NCI-H345 treated with DMSO at 0.1 percent for 48 hours (cell line): Measurements from ENCODE around the gene PRR29.

Source experiments
- DNase-seq: peaks from one replicate; lab custom pipeline; 2025; ENCODE audit not compliant: unreplicated experiment; lab: John Stamatoyannopoulos, UW

PRR29 gene

GRCh38 chr17:63998050-63998720 is at the start of gene PRR29:
PRR29 (plus strand) TSS chr17:63998351; CDS start chr17:63998365, 14 bp downstream.
- peak; percentile 76 for DNase-seq

GRCh38 chr17:63948521-63948920 is 49.6 kb upstream of the PRR29 start:
- DNase-seq: no peak

- no peak for DNase-seq
These were observed 48.4 kb upstream of the PRR29 start for GRCh38 chr17:63949576-63950250.

- DNase-seq: no peak
These were observed 46.9 kb upstream of the PRR29 start for GRCh38 chr17:63950940-63951907.

- DNase-seq: no peak
These were observed 43.6 kb upstream of the PRR29 start for GRCh38 chr17:63954402-63955063.

GRCh38 chr17:63955232-63955631 is 42.9 kb upstream of the PRR29 start:
- no peak for DNase-seq

- DNase-seq: no peak
These were observed 42.4 kb upstream of the PRR29 start for GRCh38 chr17:63955791-63956190.

GRCh38 chr17:63956296-63956920 is 41.7 kb upstream of the PRR29 start:
- DNase-seq: no peak

GRCh38 chr17:63960006-63960405 is 38.1 kb upstream of the PRR29 start:
- DNase-seq: no peak

GRCh38 chr17:63960430-63960829 is 37.7 kb upstream of the PRR29 start:
- no peak for DNase-seq

- DNase-seq: no peak
These were observed 36.6 kb upstream of the PRR29 start for GRCh38 chr17:63961355-63962212.

GRCh38 chr17:63962298-63962744 is 35.8 kb upstream of the PRR29 start:
- DNase-seq: no peak

GRCh38 chr17:63963123-63963522 is 35.0 kb upstream of the PRR29 start:
- DNase-seq: no peak

- DNase-seq: no peak
These were observed 31.4 kb upstream of the PRR29 start for GRCh38 chr17:63966646-63967264.

- no peak for DNase-seq
These were observed 30.2 kb upstream of the PRR29 start for GRCh38 chr17:63967953-63968352.

- DNase-seq: no peak
These were observed 28.9 kb upstream of the PRR29 start for GRCh38 chr17:63969278-63969677.

- no peak for DNase-seq
These were observed 25.4 kb upstream of the PRR29 start, which contains the start of gene SCN4A for GRCh38 chr17:63972796-63973195. SCN4A (minus strand) TSS chr17:63972918; CDS start chr17:63972841, 77 bp downstream.

GRCh38 chr17:63973247-63973646 is 24.9 kb upstream of the PRR29 start:
- DNase-seq: no peak
